ENCODE results near the gene TTLL9. TPM values are rescaled to one million over a fixed set of nuclear protein-coding genes. Genes with fewer than 3 reads are reported as not detected.
"Not testable (repeated sequence)": the region's sequence is repeated elsewhere in the genome, so short reads cannot be mapped to it uniquely, and the experiment has no call there.

TTLL9 gene
- total RNA-seq, 4 donors from 2014 or later = 0.47 to 1.7 TPM; not detected in 2

GRCh38 chr20:31910071-31910803, 39.8 kb downstream of the TTLL9 start:
- H3K4me3 ChIP-seq = no peak overlapping the region
- no peaks in the 10 kb centered on the region for H3K4me1 ChIP-seq
- no peak for DNase-seq
- TF ChIP-seq POLR2A (IDR thresholded peaks at IDR 0.05) = no peak
- TF ChIP-seq CTCF (IDR thresholded peaks at IDR 0.05) = no peak
- H3K27me3 ChIP-seq = no peaks in the 10 kb centered on the region
- H3K27ac ChIP-seq = no peak overlapping the region
- no peaks in the 10 kb centered on the region for H3K36me3 ChIP-seq
- no peaks in the 10 kb centered on the region for H3K9me3 ChIP-seq

DNA sequence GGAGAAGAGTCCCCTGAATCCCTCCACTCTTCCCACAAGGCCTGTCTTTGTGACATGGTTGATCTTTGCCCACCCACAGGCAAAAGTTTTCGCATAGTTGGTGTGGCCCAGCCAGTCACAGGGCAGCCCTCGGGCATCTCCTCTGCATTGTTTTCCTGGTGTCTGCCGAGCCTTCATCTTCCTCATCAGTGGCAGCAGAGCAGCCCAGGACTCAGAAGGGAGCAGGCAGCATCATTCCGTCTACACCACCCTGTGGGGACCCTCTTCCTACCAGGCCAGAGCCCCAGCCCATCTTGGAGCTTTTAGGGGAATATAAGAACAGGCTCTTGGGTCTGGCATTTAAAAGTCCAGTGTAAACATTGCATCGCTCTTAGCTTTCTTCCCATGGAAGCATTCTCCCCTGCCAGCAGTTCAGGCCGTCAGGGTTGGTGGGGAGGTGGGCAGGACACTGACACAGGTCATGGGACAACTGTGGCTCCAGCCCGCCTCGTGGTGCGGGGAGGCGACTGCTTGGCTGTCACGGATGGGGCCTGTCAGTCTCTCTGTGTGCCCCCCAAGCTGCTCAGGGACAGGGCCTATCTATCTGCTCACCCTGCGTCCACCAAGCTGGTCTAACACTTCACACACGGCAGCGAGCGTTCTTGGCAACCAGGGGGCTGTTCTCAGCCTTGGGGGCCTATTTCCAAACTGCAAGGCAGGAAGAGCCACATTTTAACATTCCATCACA, 43.2 kb downstream of the TTLL9 start:
- DNase-seq = no peak
- Histone ChIP-seq H3K27me3 (no peaks in the 10 kb centered on the region), H3K27ac (no peak overlapping the region), H3K4me3 (no peak overlapping the region), H3K36me3 (no peaks in the 10 kb centered on the region), H3K4me1 (no peaks in the 10 kb centered on the region), H3K9me3 (no peaks in the 10 kb centered on the region)
- TF ChIP-seq CTCF (IDR thresholded peaks at IDR 0.05) (no peak), POLR2A (IDR thresholded peaks at IDR 0.05) (no peak)

DNA sequence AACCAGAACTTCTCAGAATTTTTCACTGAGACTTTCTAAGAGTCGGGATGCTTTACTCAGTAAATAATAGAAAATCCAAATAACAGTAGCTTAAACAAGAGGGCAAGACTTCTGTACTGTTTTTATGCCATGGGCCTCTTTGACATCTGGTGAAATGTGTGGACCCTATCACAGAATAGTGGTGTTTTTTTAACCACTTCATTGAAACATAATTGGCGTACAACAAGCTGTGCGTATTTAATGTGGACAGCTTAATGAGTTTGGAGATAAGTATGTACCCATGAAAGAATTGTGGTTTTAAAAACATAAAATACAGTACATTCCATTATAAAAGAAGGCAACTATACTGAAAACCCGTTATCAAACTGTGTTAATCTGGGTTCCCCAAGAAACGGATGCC, 43.7 kb downstream of the TTLL9 start:
- Histone ChIP-seq H3K27me3 (no peaks in the 10 kb centered on the region), H3K9me3 (no peaks in the 10 kb centered on the region), H3K36me3 (no peaks in the 10 kb centered on the region), H3K4me1 (no peaks in the 10 kb centered on the region), H3K4me3 (no peak overlapping the region), H3K27ac (no peak overlapping the region)
- DNase-seq = no peak
- TF ChIP-seq POLR2A (IDR thresholded peaks at IDR 0.05) (no peak), CTCF (IDR thresholded peaks at IDR 0.05) (no peak)

- Histone ChIP-seq H3K4me3 (no peak overlapping the region), H3K4me1 (no peaks in the 10 kb centered on the region), H3K9me3 (no peaks in the 10 kb centered on the region), H3K36me3 (no peaks in the 10 kb centered on the region), H3K27ac (no peak overlapping the region), H3K27me3 (no peaks in the 10 kb centered on the region)
- no peak for DNase-seq
- TF ChIP-seq POLR2A (IDR thresholded peaks at IDR 0.05) (no peak), CTCF (IDR thresholded peaks at IDR 0.05) (no peak)
Observed at GRCh38 chr20:31915491-31916280, 45.3 kb downstream of the TTLL9 start.

DNA sequence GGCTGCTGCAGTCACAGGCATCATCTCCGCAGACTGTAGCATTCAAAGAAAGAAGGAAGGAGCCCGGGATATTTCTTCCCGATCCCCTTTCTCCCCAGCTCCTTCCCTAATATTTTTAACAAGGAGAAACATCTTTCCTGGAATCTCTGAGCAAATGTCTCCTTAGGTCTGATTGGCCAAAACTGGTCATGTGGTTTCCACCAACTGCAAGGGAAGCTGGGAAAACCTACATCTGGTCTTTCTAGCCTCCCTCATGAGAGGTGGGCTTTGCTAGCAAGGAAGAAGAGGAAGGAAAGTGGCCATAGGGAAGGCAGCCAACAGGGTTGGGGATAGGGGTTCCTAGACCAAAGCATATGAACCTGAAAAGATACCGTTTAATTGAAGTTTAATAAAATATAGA, 46.3 kb downstream of the TTLL9 start:
- Histone ChIP-seq H3K27me3 (no peaks in the 10 kb centered on the region), H3K36me3 (no peaks in the 10 kb centered on the region), H3K9me3 (no peaks in the 10 kb centered on the region), H3K27ac (no peak overlapping the region), H3K4me1 (no peaks in the 10 kb centered on the region), H3K4me3 (no peak overlapping the region)
- no peak for TF ChIP-seq CTCF (IDR thresholded peaks at IDR 0.05)
- no peak for TF ChIP-seq POLR2A (IDR thresholded peaks at IDR 0.05)
- no peak for DNase-seq

DNA sequence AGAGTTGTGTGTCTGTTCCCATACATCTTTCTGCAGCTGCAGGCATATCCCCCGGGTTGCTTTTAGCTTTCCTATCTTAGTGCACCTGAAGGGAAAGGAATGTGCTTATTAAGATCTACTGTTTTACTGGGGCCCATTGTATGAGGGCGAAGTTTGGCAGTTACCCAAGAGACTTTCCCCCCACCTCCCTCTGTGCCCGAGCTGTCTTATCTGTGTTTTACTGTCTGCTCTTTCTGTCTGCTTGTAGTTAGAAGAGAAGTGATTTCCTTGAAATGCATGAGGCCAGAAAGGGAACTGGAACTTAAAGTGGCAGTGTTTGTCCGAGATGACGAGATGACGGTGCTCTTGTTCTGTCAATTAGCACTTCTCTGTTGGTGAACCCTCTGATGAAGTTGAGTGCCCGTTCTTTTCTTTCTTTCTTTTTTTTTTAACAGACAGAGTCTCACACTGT, 47.6 kb downstream of the TTLL9 start:
- not testable (repeated sequence) for H3K27ac ChIP-seq, H3K27me3 ChIP-seq, DNase-seq, H3K36me3 ChIP-seq, H3K4me1 ChIP-seq, H3K4me3 ChIP-seq, H3K9me3 ChIP-seq
